GM12878 (cell line): ENCODE measurements around the gene NUDT14. TPM values are rescaled to one million over a fixed set of nuclear protein-coding genes. Genes with fewer than 3 reads are reported as not detected.

Source experiments
- ATAC-seq: fragments of 200-7000 bp; cut with Tn5 transposase; 3 replicates; pipeline ENCODE4 v1.9.1; 2020; ENCODE audit warnings: mild to moderate bottlenecking, moderate library complexity
- BruUV-seq: library from RNA; stranded (reverse); fragments of 400-500 nt; replicated peaks from 2 replicates; lab custom pipeline; 2021; lab: Mats Ljungman, UMichigan
- CTCF ChIA-PET: fragments of 300-600 bp; sonication (Branson Sonifier 250); formaldehyde crosslinking; extraction: SDS; loops from one replicate; lab custom pipeline; 2021; ENCODE audit warnings: inconsistent platforms; lab: Yijun Ruan, JAX
- POLR2A ChIA-PET: fragments of 350-600 bp; formaldehyde crosslinking; extraction: SDS; loops from one replicate; lab custom pipeline; 2021; ENCODE audit warnings: inconsistent platforms; lab: Charles Lee
- RAD21 ChIA-PET: fragments of 300-600 bp; sonication (Branson Sonifier 250); formaldehyde crosslinking; loops from one replicate; lab custom pipeline; 2023; ENCODE audit warnings: antibody characterized with exemption; ENCODE audit not compliant: unreplicated experiment; lab: Charles Lee
- SMC1A ChIA-PET: fragments of 300-600 bp; sonication (Branson Sonifier 250); formaldehyde crosslinking; loops from one replicate; lab custom pipeline; 2023; ENCODE audit not compliant: unreplicated experiment, uncharacterized antibody; lab: Charles Lee
- DNase-seq: peaks from one replicate; pipeline ENCODE4 v3.0.0-alpha.2; 2011; ENCODE audit warnings: low read depth, low spot score
- FAIRE-seq: peaks from 3 replicates; lab custom pipeline; 2011; peaks lifted over from hg19 to GRCh38; lab: Jason Lieb, UNC
- H2AFZ ChIP-seq: 2 replicates; pipeline ENCODE4 v1.6.0; 2011; ENCODE audit warnings: low read depth, low read length, control low read depth; ENCODE audit not compliant: control insufficient read depth
- H3K27ac ChIP-seq: 2 replicates; pipeline ENCODE4 v1.5.1; 2011; ENCODE audit warnings: control low read depth; ENCODE audit not compliant: control insufficient read depth, insufficient read depth
- H3K27me3 ChIP-seq, 2 experiments: replicated peaks in 1 of 2; 2 replicates each; pipeline versions ENCODE4 v1.6.0 to v1.6.1; 2011; ENCODE audit warnings: low read length in 1 of 2; ENCODE audit not compliant: control insufficient read depth in 2 of 2, insufficient read depth in 2 of 2
- H3K36me3 ChIP-seq, 2 experiments: 2 replicates each; pipeline ENCODE4 v1.5.1; 2011; ENCODE audit warnings: low read length in 1 of 2; ENCODE audit not compliant: control insufficient read depth in 2 of 2, insufficient read depth in 2 of 2
- H3K4me1 ChIP-seq: 2 replicates; pipeline ENCODE4 v1.6.1; 2011; ENCODE audit warnings: mild to moderate bottlenecking, low read length, moderate library complexity, mixed read lengths; ENCODE audit not compliant: control insufficient read depth, insufficient read depth
- H3K4me2 ChIP-seq: 2 replicates; pipeline ENCODE4 v1.6.0; 2011; ENCODE audit warnings: control low read depth; ENCODE audit not compliant: control insufficient read depth, insufficient read depth
- H3K4me3 ChIP-seq: fragments of 200-600 bp; sonication (generic); 2 replicates; pipeline ENCODE4 v1.5.1; 2016
- H3K79me2 ChIP-seq: 2 replicates; pipeline ENCODE4 v1.6.0; 2011; ENCODE audit warnings: low read length; ENCODE audit not compliant: control insufficient read depth, insufficient read depth
- H3K9ac ChIP-seq: 2 replicates; pipeline ENCODE4 v1.8.0; 2011; ENCODE audit warnings: low read length, control low read depth, mixed read lengths; ENCODE audit not compliant: control insufficient read depth, insufficient read depth
- H3K9me3 ChIP-seq: replicated peaks from 3 replicates; pipeline ENCODE4 v1.5.1; 2011; ENCODE audit warnings: mild to moderate bottlenecking, low read length; ENCODE audit not compliant: control insufficient read depth, insufficient read depth
- H4K20me1 ChIP-seq: 2 replicates; pipeline ENCODE4 v1.6.0; 2011; ENCODE audit not compliant: control insufficient read depth, insufficient read depth
- BCLAF1 ChIP-seq: fragments of 450-650 bp; IDR thresholded peaks from 2 replicates; pipeline ENCODE4 v1.6.1; 2017; ENCODE audit warnings: antibody characterized with exemption, mild to moderate bottlenecking, moderate library complexity
- CUX1 ChIP-seq: IDR thresholded peaks from 2 replicates; pipeline ENCODE4 v1.6.1; 2012; ENCODE audit warnings: improper control_type of control experiment, low read depth, low read length; ENCODE audit not compliant: insufficient replicate concordance
- EED ChIP-seq: sonication (generic); IDR thresholded peaks from 2 replicates; pipeline ENCODE4 v1.6.1; 2016; ENCODE audit warnings: antibody characterized with exemption, low read depth
- EP300 ChIP-seq, 2 experiments: fragments of 150-350 bp in 1 of 2; IDR thresholded peaks; 2 replicates each; pipeline ENCODE4 v1.6.1; 2011 to 2012; ENCODE audit warnings: low read depth in 2 of 2, low read length in 2 of 2, borderline replicate concordance in 1 of 2, improper control_type of control experiment in 1 of 2, inconsistent platforms in 1 of 2; ENCODE audit not compliant: control insufficient read depth in 1 of 2
- HDGF ChIP-seq: fragments of 450-650 bp; IDR thresholded peaks from 2 replicates; pipeline ENCODE4 v1.6.1; 2016; ENCODE audit warnings: antibody characterized with exemption
- KLF5 ChIP-seq: fragments of 450-650 bp; IDR thresholded peaks from 2 replicates; pipeline ENCODE4 v1.6.1; 2014; ENCODE audit warnings: mild to moderate bottlenecking; ENCODE audit not compliant: partially characterized antibody
- NFIC ChIP-seq: IDR thresholded peaks from 2 replicates; pipeline ENCODE4 v1.6.1; 2012; ENCODE audit warnings: low read depth, mild to moderate bottlenecking, inconsistent platforms, low read length, moderate library complexity
- NR2C2 ChIP-seq: IDR thresholded peaks from 2 replicates; pipeline ENCODE4 v1.6.1; 2011; ENCODE audit warnings: borderline replicate concordance, low read depth; ENCODE audit not compliant: control insufficient read depth, insufficient read length
- POLR2AphosphoS2 ChIP-seq: IDR thresholded peaks from 2 replicates; pipeline ENCODE4 v1.6.1; 2011; ENCODE audit warnings: low read depth, mild to moderate bottlenecking, low read length, improper control_type of control experiment, moderate library complexity
- TBL1XR1 ChIP-seq: IDR thresholded peaks from 2 replicates; pipeline ENCODE4 v1.6.1; 2012; ENCODE audit warnings: low read depth, low read length, improper control_type of control experiment
- YY1 ChIP-seq: IDR thresholded peaks from 2 replicates; pipeline ENCODE4 v1.6.1; 2011; ENCODE audit warnings: low read depth, mild to moderate bottlenecking, low read length
- ZNF207 ChIP-seq: fragments of 450-650 bp; IDR thresholded peaks from 2 replicates; pipeline ENCODE4 v1.6.1; 2014; ENCODE audit warnings: antibody characterized with exemption, mild to moderate bottlenecking, borderline replicate concordance
- ZNF622 ChIP-seq: fragments of 450-650 bp; IDR thresholded peaks from 2 replicates; pipeline ENCODE4 v1.6.1; 2017; ENCODE audit warnings: mild to moderate bottlenecking, inconsistent platforms
- WGBS: methylation state at CpG from one replicate; pipeline ENCODE4 v1.1.6; 2016; ENCODE audit warnings: low lambda C conversion rate; ENCODE audit not compliant: insufficient replicate concordance, insufficient coverage; ENCODE audit errors: missing lambda C conversion rate; 5-methylcytosine and 5-hydroxymethylcytosine counted together
- in situ Hi-C: fragments of 300-500 bp; cut with MboI; formaldehyde crosslinking; loops from 9 replicates; pipeline ENCODE4 v1.14.3; 2018; ENCODE audit warnings: mixed read lengths
- intact Hi-C: fragments of 100-400 bp; cut with micrococcal nuclease; formaldehyde crosslinking; loops from one replicate; pipeline ENCODE4 v1.14.2; 2022; ENCODE audit not compliant: unreplicated experiment
- polyA plus RNA-seq, 11 experiments: library from polyadenylated mRNA; depleted of rRNA in 4 of 11; unstranded in 6 of 11; stranded (reverse) in 5 of 11; fragments of >200 nt; fragmentation: Nextera tagmentation in 4 of 11; fragmentation: Illumina TruSeq in 1 of 11; extraction: Ambion mirVana in 4 of 11; extraction: Trizol in 1 of 11; gene quantifications; 1 replicate in 1 of 11; 2 replicates in 10 of 11; pipeline versions ENCODE4 v1.2.1 to v1.2.3, GENCODE V29; 2011 to 2016; ENCODE audit warnings: inconsistent platforms in 2 of 11, missing spikeins in 2 of 11, low read depth in 1 of 11
- total RNA-seq, 4 experiments: library from RNA; depleted of rRNA in 3 of 4; stranded (reverse); fragments of >200 nt in 3 of 4; fragmentation: Illumina TruSeq in 1 of 4; extraction: Trizol in 1 of 4; gene quantifications; 2 replicates each; pipeline versions ENCODE4 v1.2.1 to v1.2.3, GENCODE V29; 2013 to 2021

Gene NUDT14
- total and polyA plus RNA-seq, 10 of the 15 experiments (the other 5 are each of a cell fraction or from before 2014, with no cell fraction given): 0.62 to 6.8 (median 4.3) TPM; not detected in 1

GRCh38 chr14:105147671-105148603 lies 33.2 kb downstream of the NUDT14 start:
- no TSS peak for BruUV-seq
- Histone ChIP-seq H3K36me3 (no peaks in the 10 kb centered on the region), H3K4me3 (no peak overlapping the region), H3K27ac (no peak overlapping the region), H4K20me1 (no peaks in the 10 kb centered on the region), H3K9ac (no peak overlapping the region), H3K4me1 (no peaks in the 10 kb centered on the region), H3K9me3 (no peaks in the 10 kb centered on the region), H3K79me2 (no peaks in the 10 kb centered on the region), H3K4me2 (no peak overlapping the region), H3K27me3 (no peaks in the 10 kb centered on the region), H2AFZ (no peak overlapping the region)
- ATAC-seq: no peak
- DNase-seq: no peak
- TF ChIP-seq ZNF622 (no peak), EED (no peak), TBL1XR1 (no peak), NFIC (no peak), HDGF (no peak), NR2C2 (no peak), ZNF207 (no peak), EP300 (IDR thresholded peaks at IDR 0.05; ENCODE audit: borderline replicate concordance in 1 of 2, control insufficient read depth in 1 of 2, low read depth in 2 of 2, low read length in 2 of 2) (no peak), YY1 (no peak), KLF5 (no peak), BCLAF1 (no peak), POLR2AphosphoS2 (no peak), CUX1 (no peak)
- in situ Hi-C loops (no loop called here), intact Hi-C loops (no loop called here)
- RAD21 ChIA-PET: no interaction called here
- 80% methylated on average over 40 of the region's 62 CpGs for WGBS
- POLR2A ChIA-PET: no interaction called here
- no peak for FAIRE-seq
- SMC1A ChIA-PET: no interaction called here
- CTCF ChIA-PET: no interaction called here
